Activated CD4-positive, alpha-beta T cell treated with anti-CD3 and anti-CD28 coated beads for 36 hours (primary cell): ENCODE data around the gene PRRT1B. TPM values are rescaled to one million over a fixed set of nuclear protein-coding genes. Genes with fewer than 3 reads are reported as not detected.
A peak's percentile ranks its signal among the peaks of the same experiment; 100 is the strongest.
"Not testable (repeated sequence)": the region's sequence is repeated elsewhere in the genome, so short reads cannot be mapped to it uniquely, and the experiment has no call there.

Experiments
- ATAC-seq: fragments of 200-7000 bp; cut with Tn5 transposase; one replicate; pipeline ENCODE4 v1.10.0; 2021; ENCODE audit warnings: mild to moderate bottlenecking, moderate library complexity
- CTCF ChIA-PET: fragments of 350-600 bp; sonication (Branson Sonifier 250); formaldehyde crosslinking; loops from one replicate; lab custom pipeline; 2021; ENCODE audit warnings: antibody characterized with exemption; lab: Charles Lee
- POLR2A ChIA-PET: fragments of 350-600 bp; sonication (Branson Sonifier 250); formaldehyde crosslinking; loops from one replicate; lab custom pipeline; 2021; ENCODE audit warnings: antibody characterized with exemption, inconsistent platforms; lab: Charles Lee
- DNase-seq: peaks from one replicate; pipeline ENCODE4 v3.0.0-alpha.2; 2020
- H3K27ac Mint-ChIP-seq: one replicate; pipeline ENCODE4 v1.8.0; 2021; ENCODE audit warnings: mixed read lengths
- H3K27me3 Mint-ChIP-seq: one replicate; pipeline ENCODE4 v1.8.0; 2021; ENCODE audit warnings: mixed read lengths
- H3K36me3 Mint-ChIP-seq: one replicate; pipeline ENCODE4 v1.8.0; 2021; ENCODE audit warnings: low read depth, mixed read lengths
- H3K4me1 Mint-ChIP-seq: one replicate; pipeline ENCODE4 v1.8.0; 2021; ENCODE audit warnings: mixed read lengths
- H3K4me3 Mint-ChIP-seq: one replicate; pipeline ENCODE4 v1.8.0; 2021; ENCODE audit warnings: mild to moderate bottlenecking, moderate library complexity, mixed read lengths
- H3K9me3 Mint-ChIP-seq: one replicate; pipeline ENCODE4 v1.8.0; 2021; ENCODE audit warnings: low read depth, mixed read lengths
- intact Hi-C, 2 experiments: fragments of 100-400 bp; cut with DNase I in 1 of 2; cut with micrococcal nuclease in 1 of 2; formaldehyde crosslinking; loops; one replicate each; pipeline versions ENCODE4 v1.14.2 to v1.15.1; 2022 to 2024; cut with DNase I, micrococcal nuclease
- total RNA-seq, 2 experiments: library from RNA; stranded (reverse); gene quantifications; one replicate each; pipeline ENCODE4 v1.2.3, GENCODE V29; 2021

PRRT1B gene
- total RNA-seq, 2 experiments from 2014 or later: not detected

GRCh38 chr9:131534721-131535237 lies 10.5 kb upstream of the PRRT1B start:
- Mint-ChIP-seq H3K27ac (peak overlapping the region; percentile 43), H3K27me3 (no peaks in the 10 kb centered on the region), H3K36me3 (peaks cover under 1% of the 10 kb centered on the region), H3K4me1 (peaks cover 27% of the 10 kb centered on the region), H3K9me3 (no peaks in the 10 kb centered on the region), H3K4me3 (no peak overlapping the region)
- ChIA-PET POLR2A (no interaction called here), CTCF (interaction anchor here (0.6 kb wide), 1 partner anchor 224 kb away, joined by 4 read pairs; no protein-coding TSS in a partner anchor)
- intact Hi-C loops: no loop called here
- ATAC-seq: no peak
- no peak for DNase-seq

DNA sequence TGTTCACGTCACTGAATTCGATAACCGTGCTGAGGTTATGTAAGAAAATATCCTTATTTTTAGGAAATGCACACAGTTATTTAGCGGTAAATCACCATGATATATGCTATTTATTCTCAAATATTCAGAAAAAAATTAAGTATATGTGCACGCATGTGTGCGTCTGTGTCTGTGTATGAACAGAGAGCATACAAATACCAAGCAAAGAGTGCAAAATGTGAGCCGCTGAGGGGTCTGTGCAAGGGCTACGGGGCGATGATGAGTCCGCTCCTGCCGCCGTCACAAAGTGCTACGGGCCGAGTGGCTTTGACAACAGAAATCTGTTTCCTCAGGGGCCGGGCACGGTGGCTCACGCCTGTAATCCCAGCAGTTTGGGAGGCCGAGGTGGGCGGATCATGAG lies 7.4 kb upstream of the PRRT1B start:
- DNase-seq (no peak), ATAC-seq (no peak)
- Mint-ChIP-seq H3K36me3 (peaks cover 2% of the 10 kb centered on the region), H3K27me3 (no peaks in the 10 kb centered on the region), H3K9me3 (peaks cover 3% of the 10 kb centered on the region), H3K4me1 (peaks cover 27% of the 10 kb centered on the region), H3K27ac (no peak overlapping the region), H3K4me3 (no peak overlapping the region)
- intact Hi-C loops: no loop called here
- ChIA-PET POLR2A (no interaction called here), CTCF (no interaction called here)

DNA sequence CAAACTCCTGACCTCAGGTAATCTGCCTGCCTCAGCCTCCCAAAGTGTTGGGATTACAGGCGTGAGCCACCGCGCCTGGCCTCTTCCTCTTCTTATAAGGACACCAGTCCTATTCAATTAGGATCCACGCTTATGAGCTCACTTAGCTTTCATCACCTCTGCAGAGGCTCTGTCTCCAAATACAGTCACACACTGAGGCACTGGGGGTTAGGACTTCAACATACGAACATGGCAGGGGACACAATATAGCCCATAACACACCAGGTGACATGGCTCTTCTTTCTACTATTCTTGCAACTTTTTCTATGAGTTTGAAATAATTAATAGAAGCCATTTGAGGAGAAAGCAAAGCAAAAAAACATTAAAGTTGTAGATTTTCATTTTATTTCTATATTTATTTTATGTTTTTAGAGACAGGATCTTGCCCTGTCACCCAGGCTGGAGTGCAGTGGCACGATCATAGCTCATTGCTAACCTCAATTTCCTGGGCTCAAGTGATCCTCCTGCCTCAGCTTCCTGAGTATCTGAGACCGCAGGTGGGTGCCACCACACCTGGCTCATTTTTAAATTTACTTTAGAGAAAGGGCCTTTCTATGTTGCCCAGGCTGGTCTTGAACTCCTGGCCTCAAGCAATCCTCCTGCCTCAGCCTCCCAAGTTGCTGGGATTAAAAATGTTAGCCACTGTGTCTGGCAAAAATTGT lies 6.0 kb upstream of the PRRT1B start:
- no peak for ATAC-seq
- H3K9me3 Mint-ChIP-seq: peaks cover 12% of the 10 kb centered on the region
- DNase-seq: no peak
- intact Hi-C loops: no loop called here
- no peak overlapping the region for H3K27ac Mint-ChIP-seq
- peaks cover 7% of the 10 kb centered on the region for H3K36me3 Mint-ChIP-seq
- ChIA-PET CTCF (no interaction called here), POLR2A (no interaction called here)
- H3K4me1 Mint-ChIP-seq: peaks cover 23% of the 10 kb centered on the region
- H3K27me3 Mint-ChIP-seq: no peaks in the 10 kb centered on the region
- no peak overlapping the region for H3K4me3 Mint-ChIP-seq

- DNase-seq: no peak
- ChIA-PET POLR2A (no interaction called here), CTCF (no interaction called here)
- peaks cover 15% of the 10 kb centered on the region for H3K36me3 Mint-ChIP-seq
- intact Hi-C loops: no loop called here
- H3K27me3 Mint-ChIP-seq: peaks cover 18% of the 10 kb centered on the region
- no peak for ATAC-seq
- no peak overlapping the region for H3K27ac Mint-ChIP-seq
- H3K4me3 Mint-ChIP-seq: no peak overlapping the region
- H3K4me1 Mint-ChIP-seq: peaks cover 25% of the 10 kb centered on the region
- H3K9me3 Mint-ChIP-seq: peaks cover 15% of the 10 kb centered on the region
These were observed 2.2 kb upstream of the PRRT1B start for GRCh38 chr9:131543141-131543540.

DNA sequence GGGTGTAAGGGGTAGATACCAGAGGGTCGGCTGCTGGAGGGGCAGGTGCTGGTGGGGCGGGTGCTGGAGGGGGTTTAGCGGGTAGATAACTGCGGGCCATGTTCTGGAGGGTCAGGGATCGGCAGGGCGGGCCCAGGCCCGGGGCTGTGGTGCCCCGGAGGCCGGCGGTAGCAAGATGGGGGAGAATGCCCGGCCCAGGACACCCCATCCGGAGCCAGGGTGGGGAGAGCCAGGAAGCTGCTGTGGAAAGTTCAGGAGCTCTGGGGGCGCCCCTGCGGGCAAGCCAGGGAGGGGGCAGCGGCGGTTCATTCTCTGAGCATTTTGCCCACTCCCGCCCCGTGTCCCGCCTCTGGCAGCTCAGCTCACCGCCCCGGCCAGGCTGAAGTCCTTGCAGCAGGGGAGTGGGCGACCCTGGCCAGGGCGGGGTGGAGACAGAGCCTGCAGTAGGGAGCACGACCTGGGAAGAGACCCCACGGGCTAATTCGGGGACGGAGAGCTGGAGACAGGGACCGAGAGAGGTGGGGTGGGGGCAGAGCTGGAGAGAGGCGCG lies 538 bp downstream of the PRRT1B start:
- H3K4me1 Mint-ChIP-seq: peaks cover 14% of the 10 kb centered on the region
- peaks cover 22% of the 10 kb centered on the region for H3K9me3 Mint-ChIP-seq
- peak overlapping the region; percentile 22 for H3K4me3 Mint-ChIP-seq
- DNase-seq (no peak), ATAC-seq (no peak)
- ChIA-PET CTCF (interaction anchor here (1.2 kb wide), 2 partner anchors 93 to 196 kb away, joined by 3 to 4 read pairs; no protein-coding TSS in a partner anchor), POLR2A (interaction anchor here (0.7 to 1.2 kb wide), 2 partner anchors 25 to 34 kb away, joined by 4 to 6 read pairs; no protein-coding TSS in a partner anchor)
- intact Hi-C loops: no loop called here
- peaks cover 40% of the 10 kb centered on the region for H3K27me3 Mint-ChIP-seq
- H3K36me3 Mint-ChIP-seq: peaks cover 15% of the 10 kb centered on the region
- no peak overlapping the region for H3K27ac Mint-ChIP-seq

- H3K27me3 Mint-ChIP-seq: peaks cover 42% of the 10 kb centered on the region
- peak; percentile 55 for DNase-seq
- intact Hi-C loops: no loop called here
- CTCF ChIA-PET: interaction anchor here (0.8 to 1.2 kb wide), 3 partner anchors 93 to 366 kb away, joined by 3 to 4 read pairs (median 3); no protein-coding TSS in a partner anchor
- POLR2A ChIA-PET: interaction anchor here (1.0 to 1.2 kb wide), 2 partner anchors 24 to 132 kb away, joined by 3 to 4 read pairs; no protein-coding TSS in a partner anchor
- peak; percentile 60 for ATAC-seq
- no peak overlapping the region for H3K27ac Mint-ChIP-seq
- peak overlapping the region; percentile 57 for H3K4me3 Mint-ChIP-seq
- peaks cover 15% of the 10 kb centered on the region for H3K36me3 Mint-ChIP-seq
- H3K4me1 Mint-ChIP-seq: peaks cover 14% of the 10 kb centered on the region
- H3K9me3 Mint-ChIP-seq: peaks cover 22% of the 10 kb centered on the region
These were observed 1.2 kb downstream of the PRRT1B start for GRCh38 chr9:131546336-131547084.

GRCh38 chr9:131549186-131549585 lies 3.9 kb downstream of the PRRT1B start:
- Mint-ChIP-seq H3K27me3 (peaks cover 49% of the 10 kb centered on the region), H3K4me1 (peaks cover 14% of the 10 kb centered on the region), H3K9me3 (peaks cover 10% of the 10 kb centered on the region)
- H3K4me3 Mint-ChIP-seq, DNase-seq, intact Hi-C loops, H3K27ac Mint-ChIP-seq, H3K36me3 Mint-ChIP-seq, CTCF ChIA-PET, ATAC-seq, POLR2A ChIA-PET: not testable (repeated sequence)

DNA sequence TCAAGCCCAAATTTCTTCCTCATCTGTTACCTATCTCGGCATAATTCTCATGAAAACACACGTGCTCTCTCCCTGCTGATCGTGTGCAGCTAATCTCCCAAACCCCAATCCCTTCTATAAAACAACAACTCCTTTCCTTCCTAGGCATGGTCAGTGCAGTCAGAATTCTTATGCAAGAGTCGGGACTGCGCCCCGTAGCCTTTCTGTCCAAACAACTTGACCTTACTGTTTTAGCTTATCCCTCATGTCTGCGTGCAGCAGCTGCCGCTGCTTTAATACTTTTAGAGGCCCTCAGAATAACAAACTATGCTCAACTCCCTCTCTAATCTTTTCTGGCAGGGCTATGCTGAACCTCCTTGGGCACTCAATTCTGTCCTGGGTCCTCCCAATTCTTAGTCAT lies 5.1 kb downstream of the PRRT1B start:
- H3K4me3 Mint-ChIP-seq, intact Hi-C loops, H3K36me3 Mint-ChIP-seq, DNase-seq, CTCF ChIA-PET, POLR2A ChIA-PET, ATAC-seq, H3K27ac Mint-ChIP-seq, H3K9me3 Mint-ChIP-seq: not testable (repeated sequence)
- Mint-ChIP-seq H3K27me3 (peaks cover 53% of the 10 kb centered on the region), H3K4me1 (peaks cover 12% of the 10 kb centered on the region)

- ATAC-seq: no peak
- ChIA-PET CTCF (interaction anchor here (1.1 kb wide), 1 partner anchor 201 kb away, joined by 5 read pairs; no protein-coding TSS in a partner anchor), POLR2A (no interaction called here)
- intact Hi-C loops: no loop called here
- H3K9me3 Mint-ChIP-seq: peaks cover 7% of the 10 kb centered on the region
- no peak overlapping the region for H3K4me3 Mint-ChIP-seq
- no peak overlapping the region for H3K27ac Mint-ChIP-seq
- no peak for DNase-seq
- H3K36me3 Mint-ChIP-seq: peaks cover 5% of the 10 kb centered on the region
- H3K4me1 Mint-ChIP-seq: peaks cover 7% of the 10 kb centered on the region
- H3K27me3 Mint-ChIP-seq: peaks cover 55% of the 10 kb centered on the region
These were observed 6.7 kb downstream of the PRRT1B start for GRCh38 chr9:131552030-131552429.

GRCh38 chr9:131554087-131554842 lies 8.9 kb downstream of the PRRT1B start:
- Mint-ChIP-seq H3K27me3 (peaks cover 35% of the 10 kb centered on the region), H3K9me3 (no peaks in the 10 kb centered on the region), H3K4me1 (no peaks in the 10 kb centered on the region), H3K36me3 (no peaks in the 10 kb centered on the region), H3K4me3 (no peak overlapping the region), H3K27ac (no peak overlapping the region)
- ChIA-PET CTCF (interaction anchor here (0.6 to 1.0 kb wide), 3 partner anchors 8 to 192 kb away, joined by 3 read pairs; no protein-coding TSS in a partner anchor), POLR2A (interaction anchor here (0.8 kb wide), 1 partner anchor 50 kb away, joined by 3 read pairs; no protein-coding TSS in a partner anchor)
- ATAC-seq (peak; percentile 42), DNase-seq (no peak)
- intact Hi-C loops: no loop called here
